TTC549 (cell line): Measurements from ENCODE around the gene UBAP2L.
A peak's percentile ranks its signal among the peaks of the same experiment; 100 is the strongest.
"Not testable (repeated sequence)": the region's sequence is repeated elsewhere in the genome, so short reads cannot be mapped to it uniquely, and the experiment has no call there.

Source experiments
- FAIRE-seq: peaks from 2 replicates; lab custom pipeline; 2012; peaks lifted over from hg19 to GRCh38; lab: Jason Lieb, UNC

The UBAP2L gene

DNA sequence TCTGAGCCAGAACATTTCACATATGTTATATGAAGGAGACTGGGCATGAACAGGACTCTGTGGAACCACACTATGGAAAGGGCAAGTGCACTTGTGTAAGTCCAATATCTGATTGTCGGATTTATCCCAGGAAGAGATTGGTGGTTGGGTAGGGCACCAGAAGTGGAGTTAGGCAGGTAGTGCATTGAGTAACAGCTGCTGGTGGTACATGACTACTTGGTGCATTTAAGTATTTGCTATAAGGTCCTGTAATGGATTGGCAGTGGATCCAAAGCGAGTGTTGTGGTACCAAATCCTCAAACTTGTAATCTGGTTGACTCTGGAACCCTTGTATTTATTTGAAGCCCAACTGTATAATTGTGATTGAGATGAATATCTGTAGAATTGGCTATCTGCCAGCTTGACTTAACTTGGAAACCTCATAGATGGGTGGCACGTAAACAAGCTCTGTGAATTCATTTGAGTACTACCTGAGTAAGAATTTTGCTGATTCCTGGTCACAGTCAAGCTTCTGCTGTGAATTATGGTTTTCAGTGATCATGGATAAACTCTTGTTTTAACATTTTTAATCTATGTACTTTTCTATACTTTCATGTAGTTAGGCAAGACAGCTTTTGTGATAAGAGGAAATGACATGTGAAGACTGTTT is 21.1 kb downstream of the UBAP2L start:
- FAIRE-seq = no peak

DNA sequence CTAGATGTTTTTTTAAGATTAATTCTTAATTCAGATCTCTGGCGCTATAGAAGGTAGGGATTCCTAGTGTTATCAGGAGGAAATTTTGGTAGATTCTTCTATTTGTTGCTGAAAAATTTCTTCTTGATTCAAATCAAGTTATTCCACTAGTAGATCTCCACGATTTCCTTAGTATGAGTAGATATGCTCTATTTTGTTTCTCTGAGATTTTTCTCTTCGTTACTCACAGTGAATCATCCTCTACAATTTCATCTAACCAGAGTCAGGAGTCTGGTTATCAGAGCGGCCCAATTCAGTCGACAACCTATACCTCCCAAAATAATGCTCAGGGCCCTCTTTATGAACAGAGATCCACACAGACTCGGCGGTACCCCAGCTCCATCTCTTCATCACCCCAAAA is 32.9 kb downstream of the UBAP2L start:
- FAIRE-seq = no peak

DNA sequence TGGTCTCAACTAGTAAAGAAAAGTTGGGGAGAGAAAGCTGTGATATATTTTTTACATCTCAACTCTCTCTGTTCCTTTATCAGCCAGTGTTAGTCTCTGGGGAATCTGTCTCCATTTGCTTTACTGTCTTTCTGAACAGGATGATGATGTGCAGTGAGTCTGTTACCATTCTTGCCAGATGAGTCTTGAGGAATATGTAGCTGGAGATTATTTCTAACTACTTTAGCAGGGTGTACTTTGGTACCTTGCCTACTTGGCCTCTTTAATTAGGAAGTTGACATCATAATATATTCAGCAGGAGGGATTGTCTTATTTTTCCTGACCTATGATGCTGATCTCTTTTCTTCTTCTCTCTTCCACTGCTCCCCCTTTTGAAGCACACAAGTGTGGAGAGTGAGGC is 35.9 kb downstream of the UBAP2L start:
- FAIRE-seq = no peak

DNA sequence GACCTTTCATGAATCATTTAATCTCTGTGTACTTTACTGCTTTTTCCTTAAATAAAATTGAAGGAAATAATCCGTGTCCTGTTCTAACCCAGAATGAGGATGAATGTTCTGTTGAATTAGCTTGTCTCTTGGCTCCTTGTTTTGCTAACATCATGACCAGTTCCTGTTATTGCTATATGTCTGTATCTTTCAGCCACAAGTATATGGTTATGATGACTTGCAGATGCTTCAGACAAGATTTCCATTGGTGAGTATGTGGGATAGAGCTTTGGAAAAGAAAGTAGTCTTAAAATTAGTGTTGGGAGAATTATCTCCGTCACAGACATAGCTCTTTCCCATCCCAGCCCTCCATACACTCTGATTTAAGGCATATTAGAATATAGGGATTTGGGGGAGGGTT is 38.0 kb downstream of the UBAP2L start:
- FAIRE-seq = no peak

DNA sequence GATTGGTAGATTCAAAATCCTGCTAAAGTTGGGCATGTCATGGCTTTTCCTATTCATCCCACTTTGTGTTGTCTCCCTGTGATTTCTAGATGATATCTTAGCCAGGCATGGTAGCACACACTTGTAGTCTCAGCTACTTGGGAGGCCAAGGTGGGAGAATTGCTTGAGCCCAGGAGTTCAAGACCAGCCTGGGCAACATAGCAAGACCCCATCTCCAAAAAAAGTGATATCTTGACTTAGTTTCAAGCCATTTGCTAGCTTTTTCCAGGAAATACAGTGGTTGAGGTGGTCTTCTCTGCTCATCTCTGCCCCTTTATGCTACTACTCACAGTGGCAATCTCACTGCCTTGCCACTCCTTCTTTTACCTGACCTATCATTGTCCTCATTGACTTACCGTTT is 39.4 kb downstream of the UBAP2L start:
- no peak for FAIRE-seq

DNA sequence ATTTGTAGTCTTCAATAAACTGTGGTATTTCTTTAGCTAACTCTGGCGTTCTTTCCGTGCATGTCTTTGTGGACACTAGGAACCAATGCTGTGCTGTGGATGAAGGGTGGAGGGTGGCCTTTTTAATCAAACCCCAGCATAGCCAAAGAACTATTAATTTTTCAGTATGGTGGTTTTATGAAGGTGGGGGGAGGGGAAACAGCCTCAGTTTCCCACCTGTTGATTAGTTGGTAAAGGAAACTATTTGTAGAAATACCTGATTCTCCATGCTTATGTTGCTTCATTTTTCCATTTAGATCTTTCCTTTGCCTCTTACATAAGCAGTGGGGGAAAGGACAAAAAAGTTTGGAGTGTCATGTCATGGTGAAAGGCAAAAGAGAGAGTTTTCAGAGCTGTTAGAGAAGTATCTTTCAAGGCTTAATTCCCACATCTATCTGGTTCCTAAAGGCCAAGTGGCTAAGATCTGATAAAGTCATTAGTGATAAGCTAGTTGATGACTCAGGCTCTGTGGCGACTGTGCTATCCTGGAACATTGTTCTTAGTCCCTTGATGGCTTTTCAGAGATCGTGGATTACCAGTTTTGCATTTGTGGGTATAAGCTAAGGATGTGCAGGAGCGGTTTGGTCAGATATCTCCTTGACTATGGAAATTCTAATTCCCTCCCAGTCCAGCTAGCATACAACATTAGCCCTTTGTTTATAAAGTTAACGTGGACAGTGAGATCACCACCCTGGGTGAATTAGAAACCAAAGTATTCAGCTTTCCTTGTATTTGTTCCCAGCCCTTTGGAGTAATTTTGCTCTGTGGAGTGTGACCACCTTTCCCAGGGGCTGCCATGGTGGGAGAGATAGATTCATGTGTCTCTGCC is 42.9 kb downstream of the UBAP2L start:
- no peak for FAIRE-seq

DNA sequence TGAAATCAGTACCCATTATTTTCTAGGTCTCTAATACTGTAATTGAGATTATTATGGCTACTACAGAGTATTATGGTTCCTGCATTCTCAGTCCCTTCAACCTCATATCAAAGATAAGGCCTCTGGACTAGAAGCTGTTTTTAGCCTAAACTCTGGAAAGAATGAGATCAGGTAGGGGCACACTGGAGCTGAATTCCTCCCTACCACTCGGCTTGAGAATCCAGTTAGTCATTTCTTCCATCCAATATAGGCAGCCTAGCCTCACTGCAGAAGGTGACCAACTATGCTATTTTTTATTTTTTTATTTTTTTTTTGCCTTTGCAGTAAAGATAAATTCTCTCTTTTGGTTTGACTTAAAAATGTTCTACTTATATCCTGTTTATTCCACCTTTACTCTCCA is 43.7 kb downstream of the UBAP2L start:
- peak; percentile 29 for FAIRE-seq

DNA sequence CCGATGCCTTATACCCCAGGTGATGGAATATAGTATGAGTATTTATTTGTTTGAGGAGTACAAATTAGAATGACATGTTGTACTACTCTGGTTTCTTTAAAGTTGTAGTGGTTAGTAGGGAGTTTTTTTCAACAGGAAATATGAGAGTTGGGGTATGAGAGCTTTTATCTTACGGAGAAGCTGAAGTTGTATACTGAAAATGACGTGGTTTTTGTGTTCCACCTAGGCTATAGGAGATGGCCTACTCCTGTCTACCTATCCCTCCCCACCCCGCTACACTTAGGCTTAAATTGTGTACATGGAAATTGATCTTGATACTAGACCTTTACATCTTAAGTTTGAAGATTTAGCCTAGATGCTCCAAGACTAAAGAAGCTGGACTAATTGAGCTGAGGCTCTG is 44.8 kb downstream of the UBAP2L start:
- no peak for FAIRE-seq

DNA sequence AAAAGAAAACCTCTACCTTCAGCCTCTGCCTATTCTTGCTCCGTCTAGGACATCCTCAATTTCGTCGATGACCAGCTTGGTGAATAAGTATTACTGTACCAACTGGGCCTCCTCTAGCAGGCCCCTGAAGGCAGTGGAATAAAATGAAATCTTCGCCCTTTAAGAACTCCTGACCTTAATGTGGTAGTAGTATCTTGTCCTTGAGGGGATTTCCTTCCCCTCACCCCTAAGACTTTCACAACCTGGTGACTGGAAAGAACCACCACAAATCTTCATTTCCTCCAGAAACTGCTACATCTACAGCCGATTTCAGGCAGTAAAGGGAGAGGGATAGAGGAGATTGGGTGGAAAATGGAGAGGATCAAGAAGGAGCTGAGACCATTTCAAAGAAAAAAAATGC is 50.1 kb downstream of the UBAP2L start:
- no peak for FAIRE-seq

DNA sequence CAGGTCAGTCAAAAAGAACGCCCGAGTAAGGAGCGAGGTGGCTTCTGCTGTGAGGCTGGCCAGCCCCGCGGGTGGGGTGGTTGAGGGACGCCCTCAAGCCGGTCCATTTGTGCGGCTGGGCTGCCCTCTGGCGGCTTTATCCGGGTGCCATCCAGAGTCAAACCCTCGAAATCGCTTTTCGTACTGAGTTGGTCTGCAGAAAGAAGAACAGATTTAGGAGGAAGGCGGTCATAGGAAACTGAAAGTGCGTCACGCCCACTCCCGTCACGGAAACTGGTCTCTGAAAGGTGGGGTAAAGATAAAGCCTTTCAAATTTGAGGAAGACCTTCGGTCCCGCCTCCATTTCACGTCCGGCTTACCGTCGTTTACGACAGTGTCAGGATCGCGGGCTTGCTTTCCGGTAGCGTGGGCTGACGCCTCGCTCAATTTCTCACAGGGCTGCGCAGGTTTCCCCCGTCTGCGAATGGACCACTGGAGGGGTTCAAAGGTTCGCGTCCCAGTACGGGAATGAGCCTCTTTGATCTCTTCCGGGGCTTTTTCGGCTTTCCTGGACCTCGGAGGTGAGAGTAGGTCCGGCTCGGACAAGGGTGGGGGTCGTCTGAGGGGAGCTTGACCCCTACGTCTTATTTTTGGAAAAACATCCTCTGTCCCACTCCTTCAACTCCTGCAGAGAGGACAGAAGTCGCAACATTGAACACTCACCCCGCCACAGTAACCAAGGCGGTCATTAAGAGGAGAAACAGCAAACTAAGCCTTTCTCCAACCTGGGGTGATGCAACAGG is 51.7 kb downstream of the UBAP2L start, which contains the start of gene HAX1:
Gene HAX1, plus strand, starts transcription at position 413 of the 782 bp plus-strand sequence. Its CDS starts 95 bp downstream, at position 508.
- FAIRE-seq = peak; percentile 99

DNA sequence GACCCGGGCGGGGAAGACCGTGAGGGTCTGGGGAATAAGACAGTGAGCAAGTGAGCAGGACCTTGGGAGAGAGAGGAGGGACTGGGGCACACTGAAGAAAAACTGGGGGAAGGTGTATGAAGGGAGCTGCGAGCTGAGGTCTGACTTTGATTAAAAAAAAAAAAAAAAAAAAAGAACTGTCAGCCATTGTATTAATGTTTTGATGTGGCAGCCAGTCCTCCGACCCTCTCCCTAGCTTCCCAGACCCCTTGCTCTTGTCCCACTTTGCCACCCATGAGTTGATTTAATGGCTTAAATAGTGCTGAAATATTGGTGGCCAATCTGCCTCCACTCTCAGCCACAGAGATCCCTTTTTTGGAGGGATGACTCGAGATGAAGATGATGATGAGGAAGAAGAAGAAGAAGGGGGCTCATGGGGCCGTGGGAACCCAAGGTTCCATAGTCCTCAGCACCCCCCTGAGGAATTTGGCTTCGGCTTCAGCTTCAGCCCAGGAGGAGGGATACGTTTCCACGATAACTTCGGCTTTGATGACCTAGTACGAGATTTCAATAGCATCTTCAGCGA is 52.3 kb downstream of the UBAP2L start:
- no peak for FAIRE-seq

DNA sequence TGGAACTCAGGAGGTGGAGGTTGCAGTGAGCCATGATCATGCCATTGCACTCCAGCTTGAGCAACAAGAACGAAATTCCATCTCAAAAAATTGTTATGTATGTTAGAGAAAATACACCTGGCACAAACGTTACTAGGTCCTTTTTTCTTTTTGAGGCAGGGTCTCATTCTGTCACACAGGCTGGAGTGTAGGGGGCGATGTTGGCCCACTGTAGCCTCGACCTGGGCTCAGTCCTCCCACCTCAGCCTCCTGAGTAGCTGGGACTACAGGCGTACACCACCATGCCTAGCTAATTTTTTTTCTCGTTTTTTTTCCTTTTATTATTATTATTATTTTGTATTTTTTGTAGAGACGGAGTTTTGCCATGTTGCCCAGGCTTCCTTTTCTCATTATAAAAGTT is 56.0 kb downstream of the UBAP2L start:
- no peak for FAIRE-seq

DNA sequence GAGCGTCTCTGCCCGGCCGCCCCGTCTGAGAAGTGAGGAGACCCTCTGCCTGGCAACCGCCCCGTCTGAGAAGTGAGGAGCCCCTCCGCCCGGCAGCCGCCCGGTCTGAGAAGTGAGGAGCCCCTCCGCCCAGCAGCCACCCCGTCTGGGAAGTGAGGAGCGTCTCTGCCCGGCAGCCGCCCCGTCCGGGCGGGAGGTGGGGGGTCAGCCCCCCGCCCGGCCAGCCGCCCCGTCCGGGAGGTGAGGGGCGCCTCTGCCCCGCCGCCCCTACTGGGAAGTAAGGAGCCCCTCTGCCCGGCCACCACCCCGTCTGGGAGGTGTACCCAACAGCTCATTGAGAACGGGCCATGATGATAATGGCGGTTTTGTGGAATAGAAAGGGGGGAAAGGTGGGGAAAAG is 66.8 kb downstream of the UBAP2L start:
- not testable (repeated sequence) for FAIRE-seq

DNA sequence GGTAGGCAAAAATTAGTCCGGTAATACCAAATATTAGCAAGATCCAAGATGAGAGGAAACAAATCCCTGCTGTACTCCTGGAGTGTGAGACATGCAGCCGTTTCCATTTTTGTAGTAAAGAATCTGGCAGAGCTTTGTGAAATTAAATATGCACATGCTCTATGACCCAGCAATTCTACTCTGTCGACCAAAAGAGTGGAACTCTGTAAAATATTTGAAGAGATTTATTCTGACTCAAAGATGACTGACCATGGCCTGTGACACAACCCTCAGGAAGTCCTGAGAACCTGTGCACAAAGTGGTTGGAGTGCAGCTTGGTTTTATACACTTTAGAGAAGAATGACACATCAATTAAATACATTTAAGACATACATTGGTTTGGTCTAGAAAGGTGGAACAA is 67.9 kb downstream of the UBAP2L start:
- no peak for FAIRE-seq

DNA sequence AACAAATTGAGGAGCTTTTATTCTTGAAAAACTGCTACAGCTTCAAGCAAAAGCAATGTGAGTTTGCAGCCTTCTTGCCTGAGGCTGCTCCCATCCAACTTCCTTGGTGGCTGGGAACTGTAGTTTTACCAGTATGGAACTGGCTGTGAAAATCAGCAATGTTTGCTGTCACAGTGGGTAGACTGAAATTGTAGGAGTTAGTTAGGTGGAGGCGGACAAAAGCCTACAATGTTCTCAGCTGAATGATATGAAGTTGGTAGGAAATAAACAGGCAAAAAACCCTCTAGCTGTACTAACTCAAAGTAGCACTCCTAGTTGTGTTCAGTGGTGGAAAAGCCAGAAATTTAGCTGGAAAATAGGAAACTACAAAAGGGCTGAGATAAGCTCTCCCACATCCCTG is 70.2 kb downstream of the UBAP2L start:
- no peak for FAIRE-seq

DNA sequence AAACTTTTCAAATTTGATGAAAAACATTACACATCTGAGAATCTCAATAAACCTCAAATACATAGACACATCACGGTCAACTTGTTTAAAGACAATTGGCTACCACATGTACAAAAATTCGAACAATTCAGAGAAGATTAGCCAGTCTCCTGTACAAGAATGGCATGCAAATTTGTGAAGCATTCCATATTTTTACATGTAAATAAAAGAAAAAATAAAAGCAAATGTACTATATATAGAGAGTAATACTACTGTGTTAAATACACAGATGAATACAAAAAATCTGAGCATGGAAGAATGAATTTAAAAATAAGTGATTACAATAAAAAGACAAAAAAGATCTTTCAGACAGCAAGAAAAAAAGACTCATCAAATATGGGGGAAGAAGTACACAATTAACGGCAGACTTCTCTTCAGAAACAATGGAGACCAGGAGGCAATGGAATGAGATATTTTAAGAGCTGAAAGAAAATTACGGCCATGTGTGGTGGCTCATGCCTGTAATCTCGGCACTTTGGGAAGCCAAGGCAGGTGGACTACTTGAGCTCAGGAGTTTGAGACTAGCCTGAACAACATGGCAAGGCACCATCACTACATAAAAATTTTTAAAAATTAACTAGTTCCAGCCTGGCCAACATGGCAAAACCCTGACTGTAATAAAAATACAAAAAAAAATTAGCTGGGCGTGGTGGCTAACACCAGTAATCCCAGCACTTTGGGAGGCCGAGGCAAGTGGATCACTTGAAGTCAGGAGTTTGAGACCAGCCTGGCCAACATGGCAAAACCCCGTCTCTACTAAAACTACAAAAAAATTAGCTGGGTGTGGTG is 74.9 kb downstream of the UBAP2L start:
- FAIRE-seq = peak; percentile 95

DNA sequence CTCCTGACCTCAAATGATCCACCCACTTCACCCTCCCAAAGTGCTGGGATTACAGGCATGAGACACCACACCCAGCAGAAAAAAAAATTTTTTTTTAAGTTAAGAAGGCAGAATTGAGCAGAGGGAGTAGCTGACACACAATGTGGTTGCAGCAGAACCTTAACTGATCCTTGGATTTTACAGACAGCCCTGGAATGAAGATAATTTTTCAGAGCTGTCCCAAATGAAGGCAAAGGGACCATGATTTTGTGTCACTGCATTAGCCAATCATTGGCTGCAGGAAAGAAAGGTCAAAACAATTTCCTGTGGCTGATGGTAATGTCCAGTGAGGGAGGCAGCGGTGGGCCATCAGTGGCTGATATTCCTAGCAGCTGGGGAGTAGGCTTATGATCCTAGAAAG is 80.8 kb downstream of the UBAP2L start:
- FAIRE-seq = no peak

DNA sequence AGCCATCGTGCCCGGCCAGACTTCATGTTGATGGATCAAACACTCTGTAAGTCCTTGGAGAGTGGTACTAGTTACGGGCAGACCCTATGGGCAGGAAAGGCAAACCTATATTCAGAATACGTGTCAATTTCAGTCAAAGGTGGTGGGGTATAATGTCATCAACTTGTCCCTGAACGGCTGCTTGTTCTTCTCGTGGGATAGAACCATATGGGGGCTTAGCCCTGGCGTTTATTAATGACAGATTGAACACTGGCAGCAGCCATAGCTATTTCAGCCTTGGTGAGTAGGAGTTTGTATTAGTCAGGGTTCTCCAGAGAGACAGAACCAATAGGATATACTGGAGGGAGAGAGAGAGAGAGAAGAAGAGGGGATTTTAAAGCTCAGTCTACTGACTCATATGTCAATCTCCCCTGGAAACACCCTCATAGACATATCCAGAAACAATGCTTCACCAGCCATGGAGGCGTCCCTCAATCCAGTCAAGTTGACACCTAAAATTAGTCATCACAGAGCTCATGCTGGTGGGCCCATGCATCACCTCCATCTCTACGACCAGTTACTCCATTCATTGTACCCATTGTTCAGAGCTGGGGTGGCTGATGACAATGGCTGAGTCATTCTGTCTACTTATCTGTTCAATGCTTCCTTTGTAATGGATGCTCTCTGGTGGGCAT is 84.0 kb downstream of the UBAP2L start:
- FAIRE-seq = no peak

DNA sequence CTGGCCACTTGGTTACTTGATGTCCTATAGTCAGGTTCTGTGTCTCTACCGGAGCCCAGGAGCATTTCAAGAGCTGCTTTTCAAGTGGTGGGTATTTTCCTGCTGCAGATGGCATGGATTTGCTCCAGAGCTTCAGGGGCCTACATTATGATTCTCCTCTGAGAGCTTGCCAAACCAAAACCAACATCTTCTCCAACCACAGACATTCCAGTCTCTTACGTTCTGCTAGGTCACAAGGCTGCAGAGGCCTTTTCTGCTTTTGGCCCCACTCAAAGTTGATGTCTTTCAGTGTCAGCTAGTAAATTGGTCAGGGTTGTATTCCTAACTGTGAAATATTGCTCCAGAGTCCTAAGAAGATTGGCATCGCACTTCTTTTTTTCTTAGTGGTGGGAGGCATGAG is 85.4 kb downstream of the UBAP2L start:
- FAIRE-seq = no peak

DNA sequence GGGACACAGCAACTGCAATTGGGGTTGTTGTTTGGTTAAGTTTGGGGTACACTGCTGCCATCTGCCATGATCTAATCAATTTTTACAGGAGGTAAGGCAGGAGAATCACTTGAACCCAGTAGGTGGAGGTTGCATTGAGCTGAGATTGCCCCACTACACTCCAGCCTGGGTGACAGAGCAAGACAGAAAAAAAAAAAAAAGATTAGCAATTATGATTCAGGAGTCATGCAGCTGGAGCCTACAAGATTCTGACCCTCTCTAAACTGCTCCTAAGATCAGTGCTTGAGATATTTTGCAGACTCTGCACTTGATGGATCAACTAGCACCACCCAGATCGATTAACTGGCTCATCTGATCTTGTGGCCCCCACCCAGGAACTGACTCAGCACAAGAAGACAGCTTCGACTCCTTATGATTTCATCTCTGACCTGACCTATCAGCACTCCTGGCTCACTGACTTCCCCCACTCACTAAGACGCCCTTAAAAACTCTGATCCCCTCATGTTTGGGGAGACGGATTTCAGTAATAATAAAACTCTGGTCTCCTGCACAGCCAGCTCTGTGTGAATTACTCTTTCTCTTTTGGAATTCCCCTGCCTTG is 87.0 kb downstream of the UBAP2L start:
- not testable (repeated sequence) for FAIRE-seq

DNA sequence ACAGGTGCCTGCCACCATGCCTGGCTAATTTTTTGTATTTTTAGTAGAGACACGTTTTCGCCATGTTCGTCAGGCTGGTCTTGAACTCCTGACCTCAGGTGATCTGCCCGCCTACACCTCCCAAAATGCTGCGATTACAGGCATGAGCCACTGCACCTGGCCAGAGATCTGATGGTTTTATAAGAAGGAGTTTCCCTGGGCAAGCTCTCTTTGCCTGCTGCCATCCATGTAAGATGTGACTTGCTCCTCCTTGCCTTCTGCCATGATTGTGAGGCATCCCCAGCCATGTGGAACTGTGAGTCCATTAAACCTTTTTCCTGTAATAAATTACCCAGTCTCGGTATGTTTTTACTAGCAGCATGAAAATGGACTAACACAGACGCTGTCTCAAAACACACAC is 88.4 kb downstream of the UBAP2L start:
- not testable (repeated sequence) for FAIRE-seq
